GM15510 (cell line): ENCODE data around the gene SSU72.

Experiments
- POLR2A ChIP-seq: IDR thresholded peaks from 3 replicates; pipeline ENCODE4 v1.6.1; 2011; ENCODE audit warnings: borderline replicate concordance; ENCODE audit not compliant: insufficient read length; ENCODE audit errors: extremely low read depth

The SSU72 gene

DNA sequence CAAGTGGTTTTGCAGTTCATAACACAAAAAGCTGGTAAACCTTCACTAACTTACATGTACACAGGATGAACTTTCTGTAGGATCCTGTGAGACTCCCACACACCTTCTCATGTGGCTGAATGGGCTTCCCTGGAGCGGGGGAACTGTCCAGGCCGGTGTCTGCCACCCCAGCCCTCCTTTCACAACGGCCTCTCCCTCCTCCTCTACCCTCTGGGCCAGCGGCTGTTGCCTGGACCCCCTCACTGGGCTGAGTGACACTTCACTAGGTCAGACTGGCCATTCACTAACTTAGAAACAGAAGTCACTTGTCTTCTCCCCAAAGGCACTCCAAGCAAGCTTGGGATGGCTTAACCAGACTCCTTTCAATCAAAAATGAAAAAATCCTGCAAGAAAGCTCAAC, 16.1 kb downstream of the SSU72 start:
- TF ChIP-seq POLR2A: no peak

DNA sequence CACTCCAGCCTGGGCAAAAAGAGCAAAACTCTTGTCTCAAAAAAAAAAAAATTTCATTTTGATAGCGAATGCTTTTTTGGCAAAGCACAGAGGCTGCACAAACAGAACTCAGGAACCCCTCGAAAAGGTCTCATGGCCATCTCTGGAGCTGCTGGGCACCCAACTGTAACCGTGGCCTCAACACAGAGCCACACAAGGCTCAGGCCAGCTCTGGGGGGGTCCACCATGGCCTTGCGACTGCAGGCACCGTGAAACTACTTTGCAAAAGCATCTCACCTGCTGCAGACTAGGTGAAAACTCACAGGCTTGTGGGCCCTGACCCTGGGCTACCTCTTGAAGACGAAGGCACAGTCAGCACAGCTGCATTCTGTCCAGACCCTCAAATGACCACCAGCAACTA, 18.2 kb downstream of the SSU72 start:
- no peak for TF ChIP-seq POLR2A

DNA sequence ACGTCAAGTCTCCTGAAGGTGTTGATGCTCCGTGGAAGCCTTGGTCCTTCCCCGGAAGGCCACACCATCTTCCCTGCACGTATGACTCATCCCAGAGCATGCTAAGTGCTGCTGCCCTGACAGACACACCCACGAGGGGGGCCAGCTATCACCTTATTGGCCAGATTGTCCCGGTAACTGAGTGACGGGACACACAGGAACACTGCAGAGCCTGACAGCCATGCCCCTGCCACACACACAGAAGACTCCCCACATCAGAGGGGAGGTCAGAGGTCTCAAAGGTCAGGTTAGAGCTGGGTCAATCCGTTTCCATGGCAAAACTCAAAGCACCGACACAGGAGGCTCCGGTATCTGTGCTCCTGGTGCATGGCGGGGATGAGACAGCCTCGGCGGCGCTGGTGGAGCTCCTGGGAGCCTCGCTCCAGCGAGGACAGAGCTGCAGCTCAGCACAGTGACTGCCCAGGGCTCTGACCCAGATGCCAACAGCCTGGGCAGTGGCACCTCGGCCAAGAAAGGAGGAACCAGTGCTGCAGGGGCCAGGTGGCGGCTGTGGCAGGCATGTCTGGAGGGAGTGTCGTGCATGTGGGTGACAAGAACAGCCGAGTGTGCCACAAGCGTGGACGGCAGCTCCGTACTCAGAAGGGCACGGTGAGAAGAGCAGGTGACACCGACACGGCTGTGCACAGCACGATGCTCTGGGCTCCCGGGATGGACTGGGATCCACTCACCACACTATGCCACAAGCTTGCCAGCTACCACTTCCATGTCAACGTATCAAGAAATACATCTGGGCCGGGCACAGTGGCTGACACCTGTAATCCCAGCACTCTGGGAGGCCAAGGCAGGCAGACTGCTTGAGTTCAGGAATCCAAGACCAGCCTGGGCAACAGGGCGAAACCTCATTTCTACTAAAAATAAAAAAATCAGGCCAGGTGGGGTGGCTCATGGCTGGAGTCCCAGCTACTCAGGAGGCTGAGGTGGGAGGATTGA, 19.4 kb downstream of the SSU72 start:
- no peak for TF ChIP-seq POLR2A

DNA sequence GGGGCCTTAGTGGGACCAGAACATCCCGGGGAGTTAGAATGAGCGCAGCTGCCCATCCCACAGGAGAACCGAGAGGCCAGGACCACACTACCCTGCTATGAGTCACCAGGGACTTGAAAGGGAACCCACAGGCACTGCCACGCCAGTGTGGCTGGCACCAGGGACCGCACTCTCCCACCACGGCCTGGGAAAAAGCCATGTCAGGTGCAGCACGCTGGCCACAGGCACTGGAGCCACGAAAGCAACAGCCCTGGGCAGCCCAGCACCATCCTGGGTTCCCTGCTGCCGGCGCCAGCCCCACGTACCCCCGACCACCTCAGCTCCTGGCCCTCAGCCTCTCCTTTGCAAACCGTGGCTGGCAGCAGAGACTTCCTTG, 20.1 kb downstream of the SSU72 start:
- TF ChIP-seq POLR2A: no peak

DNA sequence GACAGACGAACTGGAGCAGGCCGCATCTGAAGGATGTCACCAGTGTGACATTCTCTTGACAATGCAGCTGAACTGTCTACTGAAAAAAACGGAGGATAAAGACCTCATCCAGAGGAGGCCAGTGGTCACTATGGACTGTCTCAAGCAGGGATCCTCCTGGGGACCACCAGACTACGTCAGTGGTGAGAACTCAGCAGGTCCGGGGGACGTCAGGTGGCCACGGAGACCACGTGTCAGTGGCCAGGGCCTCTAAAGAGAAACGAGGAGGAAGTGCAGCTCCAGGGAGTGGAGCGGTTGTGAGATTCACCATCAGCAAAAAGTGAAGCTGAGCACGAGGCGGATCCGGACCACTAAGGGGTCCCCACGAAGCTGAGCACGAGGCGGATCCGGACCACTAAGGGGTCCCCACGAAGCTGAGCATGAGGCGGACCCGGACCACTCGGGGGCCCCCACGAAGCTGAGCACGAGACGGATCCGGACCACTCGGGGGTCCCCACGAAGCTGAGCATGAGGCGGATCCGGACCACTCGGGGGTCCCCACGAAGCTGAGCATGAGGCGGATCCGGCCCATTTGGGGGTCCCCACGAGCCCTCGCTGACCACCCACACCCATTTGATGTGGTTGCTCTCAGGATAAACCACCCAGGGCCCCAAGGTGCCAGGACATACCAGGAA, 20.7 kb downstream of the SSU72 start:
- no peak for TF ChIP-seq POLR2A

DNA sequence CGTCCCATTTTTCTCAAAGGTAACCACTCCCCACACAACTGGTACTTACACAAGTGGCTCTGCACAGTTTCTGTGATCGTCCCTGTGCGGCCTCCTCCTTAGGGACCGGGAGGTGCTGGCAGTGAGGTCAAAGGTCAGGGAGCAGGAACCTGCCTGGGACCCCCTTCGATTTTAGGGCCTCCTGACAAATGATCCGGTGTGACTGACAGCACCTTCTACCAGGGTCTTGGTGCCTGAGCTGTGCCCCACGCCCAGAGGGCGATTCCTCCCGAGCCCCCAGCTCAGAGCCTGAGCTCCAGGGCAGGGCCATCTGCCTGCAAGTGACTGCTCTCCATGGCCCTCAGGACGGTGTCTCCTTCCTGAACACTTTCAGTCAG, 22.4 kb downstream of the SSU72 start:
- no peak for TF ChIP-seq POLR2A

DNA sequence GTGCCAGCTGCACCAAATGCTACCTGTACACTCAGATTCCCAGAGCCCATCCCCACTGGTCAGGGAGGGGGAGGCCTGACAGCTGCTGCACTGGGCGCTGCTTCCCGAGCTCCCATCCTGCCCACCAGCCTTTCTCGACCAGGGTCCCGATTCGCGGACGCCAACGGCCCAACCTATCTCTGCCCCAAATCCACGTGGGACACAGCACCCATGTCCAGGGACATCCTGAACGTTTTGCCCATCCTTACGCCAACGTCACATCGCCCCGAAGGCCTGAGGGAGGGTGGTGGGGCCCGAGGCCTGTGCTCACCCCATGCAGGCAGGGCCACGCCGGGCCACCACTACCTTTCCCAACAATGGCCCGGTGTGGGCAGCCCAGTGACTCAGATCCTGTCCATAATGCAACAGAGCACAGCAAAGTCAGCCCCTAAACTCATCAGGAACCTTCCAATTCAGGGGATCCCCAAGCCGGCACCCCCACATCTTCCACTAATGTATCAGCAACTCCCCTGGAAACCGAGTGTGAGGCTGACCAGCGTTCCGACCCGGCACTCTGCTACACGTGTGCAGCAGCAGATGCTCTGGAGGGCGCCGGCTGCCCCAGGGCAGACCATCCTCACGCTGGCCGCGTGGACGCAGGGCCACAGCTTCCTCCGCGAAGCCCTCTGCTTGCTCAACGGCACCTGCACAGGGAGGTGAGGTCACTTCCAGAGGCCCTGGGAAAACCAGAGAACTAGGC, 23.0 kb downstream of the SSU72 start:
- no peak for TF ChIP-seq POLR2A

DNA sequence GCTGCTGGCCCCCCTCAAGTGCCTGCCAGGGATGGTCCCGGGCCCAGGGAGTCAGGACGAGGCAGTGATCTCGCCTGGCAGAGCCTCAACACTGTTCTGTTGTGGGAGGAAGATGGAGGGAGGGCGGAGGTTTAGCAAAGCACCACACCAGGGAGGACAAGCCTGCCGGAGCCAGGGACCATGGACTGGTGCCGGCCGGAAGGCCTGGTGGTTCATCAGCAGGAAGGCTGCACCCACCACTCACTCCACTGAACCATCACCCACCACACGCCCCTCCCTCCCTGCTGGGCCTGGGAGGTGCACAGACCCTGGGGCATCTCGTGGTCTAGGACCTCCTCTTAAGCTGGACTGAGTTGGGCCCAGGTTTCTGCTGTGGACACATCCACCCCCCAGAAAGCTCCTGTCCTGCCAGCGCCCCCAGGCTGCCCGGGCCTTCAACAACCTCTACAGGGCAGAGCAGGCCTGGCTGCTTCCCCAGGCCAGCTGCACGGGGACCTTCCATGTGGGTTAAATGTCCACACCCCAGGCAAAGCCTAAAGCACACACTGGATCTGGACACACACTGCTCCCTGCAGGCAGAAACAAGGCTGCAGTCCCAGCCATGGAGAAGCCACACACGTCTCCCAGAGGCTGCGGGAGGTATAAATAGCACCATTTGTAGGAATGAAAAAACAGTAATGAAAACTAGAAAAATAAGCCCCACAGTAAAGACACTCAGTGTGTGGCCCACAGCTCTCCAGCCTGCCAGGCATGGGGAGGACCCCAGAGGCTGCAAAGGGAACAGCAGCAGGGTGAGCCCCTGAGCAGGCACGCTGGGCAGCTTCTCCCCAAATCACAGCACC, 23.9 kb downstream of the SSU72 start:
- TF ChIP-seq POLR2A: no peak

DNA sequence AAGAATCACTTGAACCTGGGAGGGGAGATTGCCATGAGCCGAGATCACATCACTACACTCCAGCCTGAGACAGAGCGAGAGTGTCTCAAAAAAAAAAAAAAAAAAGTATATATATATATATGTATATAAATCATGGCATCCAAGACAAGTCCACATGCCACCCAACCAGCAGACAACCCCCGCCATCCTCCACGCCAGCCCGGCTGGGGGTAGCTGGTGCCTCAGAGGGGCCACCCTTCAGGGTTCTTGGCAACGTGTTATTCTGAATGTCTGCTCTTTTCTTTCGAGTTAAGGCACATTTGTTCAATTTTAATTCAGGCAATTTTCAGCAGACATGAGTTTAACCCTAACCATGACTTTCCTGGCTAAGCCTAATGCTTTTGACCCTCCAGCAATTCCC, 24.6 kb downstream of the SSU72 start:
- no peak for TF ChIP-seq POLR2A

DNA sequence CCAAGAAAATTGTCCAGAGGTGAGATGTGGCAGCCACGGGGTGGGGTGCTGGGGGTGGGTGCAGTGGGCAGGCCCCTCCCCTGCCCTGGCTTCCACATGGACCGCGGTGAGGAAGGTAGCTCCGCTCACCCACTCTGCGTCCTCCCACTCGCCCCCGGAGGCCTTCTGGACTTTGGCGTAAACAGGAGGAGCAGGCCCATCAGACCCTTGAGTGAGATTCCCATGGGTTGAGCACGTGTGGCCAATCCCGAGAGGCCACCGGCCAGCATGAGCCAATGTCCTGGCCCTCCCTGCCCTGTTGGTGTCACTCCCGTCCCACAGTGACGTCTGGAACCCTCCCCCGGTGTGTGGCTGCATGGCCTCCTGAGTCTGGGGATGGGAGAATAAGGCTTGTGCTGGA, 26.1 kb downstream of the SSU72 start:
- no peak for TF ChIP-seq POLR2A

DNA sequence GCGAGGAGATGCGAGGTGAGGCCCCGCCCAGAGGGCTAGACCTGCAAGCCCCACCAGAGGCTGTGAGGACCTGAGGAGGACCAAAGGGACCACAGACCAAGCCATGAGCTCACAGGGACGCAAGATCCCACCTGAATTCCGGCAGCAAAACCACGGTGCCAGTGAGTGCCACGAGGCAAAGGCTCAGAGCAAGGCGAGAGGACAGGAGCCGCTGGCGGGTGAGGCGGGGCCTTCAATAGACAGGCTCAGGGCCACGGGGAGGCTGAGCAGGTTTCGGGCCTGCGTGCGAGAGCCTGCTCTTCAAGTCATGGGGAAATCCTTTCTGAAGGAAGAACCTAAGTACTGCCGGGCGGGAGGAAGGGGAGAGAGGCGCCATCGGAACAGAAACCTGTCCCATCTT, 27.2 kb downstream of the SSU72 start:
- TF ChIP-seq POLR2A: no peak

DNA sequence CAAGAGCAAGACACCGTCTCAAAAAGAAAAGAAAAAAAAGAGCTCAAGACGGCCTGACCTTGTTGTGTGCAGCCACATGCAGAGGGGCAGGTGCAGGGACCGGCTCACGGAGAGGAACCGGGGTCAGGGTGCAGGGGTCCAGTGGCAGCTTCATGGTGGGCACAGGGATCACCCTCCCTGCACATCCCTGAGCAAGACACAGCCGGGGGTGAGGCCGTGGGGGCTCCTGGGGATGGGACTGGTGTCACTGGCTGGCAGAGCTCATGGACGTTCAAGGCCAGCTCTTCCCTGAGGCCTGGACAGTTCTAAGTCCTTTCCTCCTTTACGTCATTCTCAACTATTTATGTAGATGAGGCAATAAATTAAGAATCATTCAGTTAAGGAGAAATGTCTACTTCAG, 27.7 kb downstream of the SSU72 start:
- no peak for TF ChIP-seq POLR2A

DNA sequence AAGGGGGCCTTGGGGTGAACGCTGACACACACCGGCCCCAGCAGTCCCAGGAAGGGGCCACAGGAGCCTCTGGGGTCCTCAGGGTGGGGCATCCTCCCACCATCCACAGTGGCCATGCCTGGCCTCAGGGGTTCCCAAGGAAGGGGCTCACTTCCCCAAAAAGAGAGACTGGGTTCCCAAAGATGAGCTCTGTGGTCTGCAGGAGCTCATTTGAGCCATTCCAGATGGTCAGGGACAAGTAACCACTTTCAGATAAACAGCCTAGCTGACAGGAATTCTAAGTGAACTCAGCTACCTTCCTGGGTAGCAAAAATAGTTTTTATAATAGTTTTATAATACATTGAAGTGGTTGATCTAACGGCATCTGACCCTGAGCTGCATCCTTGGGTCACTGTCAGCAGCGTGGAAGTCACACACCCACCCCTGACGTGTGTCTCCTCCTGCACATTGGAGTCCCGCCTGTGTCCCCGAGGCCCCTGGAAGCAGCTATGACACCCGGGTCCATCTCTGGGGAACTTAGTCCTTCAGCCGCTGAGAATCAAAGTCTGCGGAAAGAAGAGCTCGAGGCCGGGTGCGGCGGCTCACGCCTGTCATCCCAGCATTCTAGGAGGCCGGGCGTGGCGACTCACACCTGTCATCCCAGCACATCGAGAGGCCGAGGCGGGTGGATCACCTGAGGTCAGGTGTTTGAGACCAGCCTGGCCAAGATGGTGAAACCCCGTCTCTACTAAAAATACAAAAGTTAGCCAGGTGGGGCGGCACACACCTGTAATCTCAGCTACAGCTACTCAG, 28.5 kb downstream of the SSU72 start:
- TF ChIP-seq POLR2A: no peak

DNA sequence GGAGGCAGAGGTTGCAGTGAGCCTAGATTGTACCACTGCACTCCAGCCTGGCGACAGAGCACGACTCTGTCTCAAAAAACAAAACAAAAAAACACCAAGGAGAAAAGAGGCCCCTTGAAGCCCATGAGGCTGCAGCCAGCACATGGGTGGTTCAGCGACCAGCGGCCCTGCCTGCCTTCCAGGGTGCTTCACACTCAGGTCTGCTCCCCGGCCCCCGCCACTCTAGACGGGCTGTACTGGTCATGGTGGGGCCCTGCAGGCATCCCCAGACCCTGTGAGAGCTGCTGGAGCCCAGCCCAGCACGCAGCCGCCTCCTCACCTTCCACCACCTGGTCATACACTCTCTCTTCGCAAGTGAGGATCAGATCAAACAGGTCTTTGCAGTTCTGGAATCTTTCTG, 30.1 kb downstream of the SSU72 start:
- TF ChIP-seq POLR2A: no peak
